GM23338 (cell line): ENCODE measurements around the gene MMP15. TPM values are rescaled to one million over a fixed set of nuclear protein-coding genes. Genes with fewer than 3 reads are reported as not detected.

Experiments
- ATAC-seq: fragments of 200-7000 bp; cut with Tn5 transposase; 3 replicates; pipeline ENCODE4 v1.9.1; 2020
- DNase-seq: peaks from one replicate; pipeline ENCODE4 v3.0.0-alpha.2; 2015; ENCODE audit warnings: low spot score
- H2AFZ ChIP-seq: fragments of 200-600 bp; sonication (generic); 2 replicates; pipeline ENCODE4 v1.8.0; 2016; ENCODE audit warnings: antibody characterized with exemption, mild to moderate bottlenecking, moderate library complexity
- H3F3A ChIP-seq: fragments of 200-600 bp; sonication (generic); replicated peaks from 2 replicates; pipeline ENCODE4 v1.8.0; 2017; ENCODE audit warnings: antibody characterized with exemption, mixed run types, low read depth
- H3K27ac ChIP-seq: fragments of 200-600 bp; sonication (generic); 2 replicates; pipeline ENCODE4 v1.6.1; 2016; ENCODE audit warnings: low read depth
- H3K27me3 ChIP-seq: fragments of 200-600 bp; sonication (generic); 2 replicates; pipeline ENCODE4 v1.8.0; 2016; ENCODE audit warnings: mild to moderate bottlenecking, mixed run types, moderate library complexity; ENCODE audit not compliant: insufficient read depth
- H3K36me3 ChIP-seq: fragments of 200-600 bp; sonication (generic); 2 replicates; pipeline ENCODE4 v1.8.0; 2016; ENCODE audit warnings: mild to moderate bottlenecking; ENCODE audit not compliant: insufficient read depth
- H3K4me1 ChIP-seq: fragments of 200-600 bp; sonication (generic); 2 replicates; pipeline ENCODE4 v1.8.0; 2016; ENCODE audit warnings: mild to moderate bottlenecking, moderate library complexity; ENCODE audit not compliant: insufficient read depth
- H3K4me2 ChIP-seq: fragments of 200-600 bp; sonication (generic); 2 replicates; pipeline ENCODE4 v1.7.1; 2017; ENCODE audit warnings: mixed run types
- H3K4me3 ChIP-seq: fragments of 200-600 bp; sonication (generic); 2 replicates; pipeline ENCODE4 v1.6.1; 2016; ENCODE audit warnings: mixed run types
- H3K79me2 ChIP-seq: fragments of 200-600 bp; sonication (generic); replicated peaks from 2 replicates; pipeline ENCODE4 v1.8.0; 2017; ENCODE audit warnings: mild to moderate bottlenecking; ENCODE audit not compliant: insufficient read depth
- H3K9me2 ChIP-seq: fragments of 200-600 bp; sonication (generic); 2 replicates; pipeline ENCODE4 v1.8.0; 2017; ENCODE audit not compliant: insufficient read depth
- H4K20me1 ChIP-seq: fragments of 200-600 bp; sonication (generic); replicated peaks from 2 replicates; pipeline ENCODE4 v1.8.0; 2017; ENCODE audit warnings: mild to moderate bottlenecking; ENCODE audit not compliant: insufficient read depth
- H3K27ac Mint-ChIP-seq: 2 replicates; pipeline ENCODE4 v1.8.0; 2020; ENCODE audit warnings: inconsistent platforms, mild to moderate bottlenecking, moderate library complexity, mixed read lengths
- H3K27me3 Mint-ChIP-seq: 3 replicates; pipeline ENCODE4 v1.8.0; 2022; ENCODE audit warnings: low read depth, mild to moderate bottlenecking, moderate library complexity, mixed read lengths, inconsistent platforms; ENCODE audit not compliant: insufficient read depth, poor library complexity
- H3K36me3 Mint-ChIP-seq: 3 replicates; pipeline ENCODE4 v1.8.0; 2021; ENCODE audit warnings: low read depth, mild to moderate bottlenecking, inconsistent platforms, moderate library complexity, mixed read lengths
- H3K4me1 Mint-ChIP-seq: 3 replicates; pipeline ENCODE4 v1.8.0; 2020; ENCODE audit warnings: mild to moderate bottlenecking, inconsistent platforms, mixed read lengths
- H3K4me3 Mint-ChIP-seq: 3 replicates; pipeline ENCODE4 v1.8.0; 2021; ENCODE audit warnings: moderate library complexity, mild to moderate bottlenecking, inconsistent platforms, mixed read lengths
- H3K9me3 Mint-ChIP-seq: 3 replicates; pipeline ENCODE4 v1.8.0; 2020; ENCODE audit warnings: moderate library complexity, mild to moderate bottlenecking, inconsistent platforms, mixed read lengths
- CREB1 ChIP-seq: fragments of 250-450 bp; sonication (Bioruptor Pico); IDR thresholded peaks from 2 replicates; pipeline ENCODE4 v1.5.0; 2020; ENCODE audit warnings: low read depth, mild to moderate bottlenecking, moderate library complexity
- CTCF ChIP-seq, 2 experiments: fragments of 200-600 bp in 1 of 2; sonication (generic) in 1 of 2; conservative IDR thresholded peaks; 2 replicates each; pipeline versions ENCODE4 v1.5.1 to v1.6.1; 2016 to 2017; ENCODE audit warnings: antibody characterized with exemption in 2 of 2, low read depth in 2 of 2, mild to moderate bottlenecking in 2 of 2, moderate library complexity in 1 of 2
- ETS1 ChIP-seq: IDR thresholded peaks from 2 replicates; pipeline ENCODE4 v1.6.1; 2016; ENCODE audit warnings: antibody characterized with exemption
- EZH2 ChIP-seq: fragments of 200-600 bp; sonication (generic); IDR thresholded peaks from one replicate; pipeline ENCODE4 v1.8.0; 2017; ENCODE audit warnings: antibody characterized with exemption, mild to moderate bottlenecking, low read depth; ENCODE audit not compliant: unreplicated experiment
- EZH2phosphoT487 ChIP-seq: fragments of 200-600 bp; sonication (generic); IDR thresholded peaks from one replicate; pipeline ENCODE4 v1.8.1; 2018; ENCODE audit warnings: antibody characterized with exemption; ENCODE audit not compliant: unreplicated experiment
- JUNB ChIP-seq: IDR thresholded peaks from one replicate; pipeline ENCODE4 v1.6.1; 2016; ENCODE audit warnings: antibody characterized with exemption; ENCODE audit not compliant: unreplicated experiment
- NANOG ChIP-seq: IDR thresholded peaks from 2 replicates; pipeline ENCODE4 v1.6.1; 2016; ENCODE audit warnings: antibody characterized with exemption, borderline replicate concordance
- POLR2AphosphoS5 ChIP-seq: IDR thresholded peaks from 2 replicates; pipeline ENCODE4 v1.6.1; 2016; ENCODE audit warnings: antibody characterized with exemption, low read depth
- REST ChIP-seq: IDR thresholded peaks from one replicate; pipeline ENCODE4 v1.6.1; 2018; ENCODE audit warnings: antibody characterized with exemption; ENCODE audit not compliant: unreplicated experiment
- STAT1 ChIP-seq: IDR thresholded peaks from one replicate; pipeline ENCODE4 v1.6.1; 2016; ENCODE audit warnings: antibody characterized with exemption; ENCODE audit not compliant: unreplicated experiment
- ZNF114 ChIP-seq: fragments of 250-450 bp; sonication (Bioruptor Pico); IDR thresholded peaks from 2 replicates; pipeline ENCODE4 v1.5.0; 2020; ENCODE audit warnings: mild to moderate bottlenecking, moderate library complexity
- polyA plus RNA-seq: library from polyadenylated mRNA; unstranded; fragments of >200 nt; fragmentation: Nextera tagmentation; extraction: Ambion mirVana; gene quantifications from 2 replicates; pipeline ENCODE4 v1.2.1, GENCODE V29; 2016
- total RNA-seq: library from RNA; depleted of rRNA; stranded (reverse); fragments of >200 nt; shearing (Covaris generic); gene quantifications from 2 replicates; pipeline ENCODE4 v1.2.3, GENCODE V29; 2014

Gene MMP15
- total and polyA plus RNA-seq, 2 experiments from 2014 or later = 10.9 to 79.1 TPM

GRCh38 chr16:58045096-58045495 is 19.5 kb downstream of the MMP15 start:
- Histone ChIP-seq H3K4me3 (no peak overlapping the region), H3K9me2 (no peaks in the 10 kb centered on the region), H3K4me1 (peaks cover 15% of the 10 kb centered on the region), H3K4me2 (no peak overlapping the region), H3K36me3 (no peaks in the 10 kb centered on the region; the same call in 1 of the 2 replicates), H3K79me2 (no peaks in the 10 kb centered on the region), H4K20me1 (no peaks in the 10 kb centered on the region), H3F3A (0 out of 2 replicates have a peak, but pooled peaks cover 2% of the 10 kb centered on the region), H2AFZ (no peak overlapping the region), H3K27me3 (no peaks in the 10 kb centered on the region), H3K27ac (no peak overlapping the region)
- DNase-seq (no peak), ATAC-seq (no peak)
- TF ChIP-seq STAT1 (no peak), ETS1 (no peak), JUNB (no peak), CREB1 (CRISPR knock-in tag) (no peak), CTCF (conservative IDR thresholded peaks at IDR 0.05; ENCODE audit: low read depth in 2 of 2) (no peak), EZH2phosphoT487 (no peak), NANOG (no peak), ZNF114 (CRISPR knock-in tag) (no peak), POLR2AphosphoS5 (no peak), EZH2 (no peak), REST (no peak)
- Mint-ChIP-seq H3K9me3 (no peaks in the 10 kb centered on the region; the same call in 2 of the 3 replicates), H3K27me3 (peaks cover 16% of the 10 kb centered on the region), H3K27ac (no peak overlapping the region), H3K4me3 (no peak overlapping the region), H3K36me3 (peaks cover 21% of the 10 kb centered on the region; the same call in 2 of the 3 replicates), H3K4me1 (peaks cover 16% of the 10 kb centered on the region)
